ENCODE measurements around the gene ZNF439.
"Not testable (repeated sequence)": the region's sequence is repeated elsewhere in the genome, so short reads cannot be mapped to it uniquely, and the experiment has no call there.

ZNF439 gene

GRCh38 chr19:11868188-11868587, 19.7 kb downstream of the ZNF439 start:
- DNase-seq (ENCODE audit: low read depth, low spot score): no peak

- DNase-seq (ENCODE audit: low read depth, low spot score): no peak
These were observed 24.1 kb downstream of the ZNF439 start for GRCh38 chr19:11872624-11873023.

GRCh38 chr19:11873762-11874161, 25.2 kb downstream of the ZNF439 start:
- DNase-seq (ENCODE audit: low read depth, low spot score): no peak

- peak; percentile 24 for DNase-seq (ENCODE audit: low read depth, low spot score)
These were observed 31.3 kb downstream of the ZNF439 start for GRCh38 chr19:11879687-11880266.

GRCh38 chr19:11880598-11880997, 32.1 kb downstream of the ZNF439 start:
- no peak for DNase-seq (ENCODE audit: low read depth, low spot score)

- peak; percentile 80 for DNase-seq (ENCODE audit: low read depth, low spot score)
These were observed 32.8 kb downstream of the ZNF439 start for GRCh38 chr19:11881151-11881800.

- DNase-seq (ENCODE audit: low read depth, low spot score): no peak
These were observed 34.1 kb downstream of the ZNF439 start for GRCh38 chr19:11882606-11883005.

- DNase-seq (ENCODE audit: low read depth, low spot score): no peak
These were observed 38.7 kb downstream of the ZNF439 start for GRCh38 chr19:11887234-11887610.

- peak; percentile 97 for DNase-seq (ENCODE audit: low read depth, low spot score)
These were observed 39.3 kb downstream of the ZNF439 start, which contains the start of gene ZNF69 for GRCh38 chr19:11887611-11888531. TSS of gene ZNF69 (plus strand) at chr19:11887782. CDS start at chr19:11887924, 142 bp downstream.

- DNase-seq (ENCODE audit: low read depth, low spot score): not testable (repeated sequence)
These were observed 41.4 kb downstream of the ZNF439 start for GRCh38 chr19:11889901-11890300.

- DNase-seq (ENCODE audit: low read depth, low spot score): no peak
These were observed 42.1 kb downstream of the ZNF439 start for GRCh38 chr19:11890634-11891033.

GRCh38 chr19:11894851-11895250, 46.3 kb downstream of the ZNF439 start:
- no peak for DNase-seq (ENCODE audit: low read depth, low spot score)

GRCh38 chr19:11902228-11902627, 53.7 kb downstream of the ZNF439 start:
- DNase-seq (ENCODE audit: low read depth, low spot score): no peak

GRCh38 chr19:11905928-11906327, 57.4 kb downstream of the ZNF439 start:
- no peak for DNase-seq (ENCODE audit: low read depth, low spot score)

GRCh38 chr19:11911937-11912336, 63.4 kb downstream of the ZNF439 start:
- not testable (repeated sequence) for DNase-seq (ENCODE audit: low read depth, low spot score)

- DNase-seq (ENCODE audit: low read depth, low spot score): not testable (repeated sequence)
These were observed 66.0 kb downstream of the ZNF439 start for GRCh38 chr19:11914417-11915051.

Measured in ELF-1 (cell line).